Vagina (tissue), 2 donors: ENCODE measurements around the gene PGAP1.

ENCODE experiments used
- POLR2A ChIP-seq, 2 donors: fragments of 450-650 bp; IDR thresholded peaks; one replicate each; pipeline ENCODE4 v1.6.1; 2017; ENCODE audit warnings: antibody characterized with exemption in 2 of 2, mild to moderate bottlenecking in 2 of 2, moderate library complexity in 2 of 2
- POLR2AphosphoS5 ChIP-seq, 2 donors: sonication (generic); formaldehyde crosslinking; IDR thresholded peaks; one replicate each; pipeline ENCODE4 v1.9.0; 2017; ENCODE audit warnings: antibody characterized with exemption in 2 of 2, mild to moderate bottlenecking in 2 of 2, low read depth in 1 of 2; ENCODE audit not compliant: insufficient read depth in 1 of 2
- TF ChIP-seq, protein P1 (sequence below), 3 experiments: fragments of 450-650 bp in 2 of 3; fragments of 200-600 bp in 1 of 3; sonication (generic) in 1 of 3; IDR thresholded peaks; one replicate each; pipeline ENCODE4 v1.5.1; 2017 to 2019; ENCODE audit warnings: antibody characterized with exemption in 3 of 3, mild to moderate bottlenecking in 2 of 3, moderate library complexity in 2 of 3

GRCh38 chr2:196876364-196876763, 50.1 kb downstream of the PGAP1 start:
- TF ChIP-seq, protein P1, sequence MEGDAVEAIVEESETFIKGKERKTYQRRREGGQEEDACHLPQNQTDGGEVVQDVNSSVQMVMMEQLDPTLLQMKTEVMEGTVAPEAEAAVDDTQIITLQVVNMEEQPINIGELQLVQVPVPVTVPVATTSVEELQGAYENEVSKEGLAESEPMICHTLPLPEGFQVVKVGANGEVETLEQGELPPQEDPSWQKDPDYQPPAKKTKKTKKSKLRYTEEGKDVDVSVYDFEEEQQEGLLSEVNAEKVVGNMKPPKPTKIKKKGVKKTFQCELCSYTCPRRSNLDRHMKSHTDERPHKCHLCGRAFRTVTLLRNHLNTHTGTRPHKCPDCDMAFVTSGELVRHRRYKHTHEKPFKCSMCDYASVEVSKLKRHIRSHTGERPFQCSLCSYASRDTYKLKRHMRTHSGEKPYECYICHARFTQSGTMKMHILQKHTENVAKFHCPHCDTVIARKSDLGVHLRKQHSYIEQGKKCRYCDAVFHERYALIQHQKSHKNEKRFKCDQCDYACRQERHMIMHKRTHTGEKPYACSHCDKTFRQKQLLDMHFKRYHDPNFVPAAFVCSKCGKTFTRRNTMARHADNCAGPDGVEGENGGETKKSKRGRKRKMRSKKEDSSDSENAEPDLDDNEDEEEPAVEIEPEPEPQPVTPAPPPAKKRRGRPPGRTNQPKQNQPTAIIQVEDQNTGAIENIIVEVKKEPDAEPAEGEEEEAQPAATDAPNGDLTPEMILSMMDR (IDR thresholded peaks at IDR 0.05), result no peak
- TF ChIP-seq POLR2A (IDR thresholded peaks at IDR 0.05), result no peak
- no peak for TF ChIP-seq POLR2AphosphoS5 (IDR thresholded peaks at IDR 0.05; ENCODE audit: insufficient read depth in 1 of 2, low read depth in 1 of 2)
